Smooth muscle cell of the brain vasculature (primary cell): ENCODE measurements around the gene SLC13A3.

Experiments
- DNase-seq: peaks from one replicate; pipeline ENCODE4 v3.0.0-alpha.2; 2012; ENCODE audit warnings: low read depth, low spot score

The SLC13A3 gene

DNA sequence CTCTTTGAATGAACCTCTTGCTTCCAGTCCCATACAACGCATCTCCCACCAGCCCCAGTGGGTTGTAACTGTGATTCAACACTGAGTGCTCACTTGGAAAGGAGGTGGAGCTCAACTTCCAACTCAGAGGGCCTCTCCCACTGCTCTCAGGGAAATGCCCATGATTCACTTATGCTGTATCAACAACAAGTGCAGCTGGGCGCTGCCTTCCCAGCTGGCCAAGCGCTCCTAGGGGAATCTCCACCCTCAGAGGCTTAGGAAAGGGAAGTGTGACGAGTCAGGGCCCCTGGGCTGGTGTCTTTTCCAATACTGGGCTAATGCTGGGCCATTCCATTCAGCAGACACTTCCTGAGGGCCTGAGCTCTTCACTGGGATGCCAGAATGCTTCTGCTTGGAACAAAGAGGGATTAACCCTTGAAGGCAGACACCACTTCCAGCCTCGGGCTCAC lies 92.7 kb downstream of the SLC13A3 start:
- DNase-seq, result peak; percentile 64

DNA sequence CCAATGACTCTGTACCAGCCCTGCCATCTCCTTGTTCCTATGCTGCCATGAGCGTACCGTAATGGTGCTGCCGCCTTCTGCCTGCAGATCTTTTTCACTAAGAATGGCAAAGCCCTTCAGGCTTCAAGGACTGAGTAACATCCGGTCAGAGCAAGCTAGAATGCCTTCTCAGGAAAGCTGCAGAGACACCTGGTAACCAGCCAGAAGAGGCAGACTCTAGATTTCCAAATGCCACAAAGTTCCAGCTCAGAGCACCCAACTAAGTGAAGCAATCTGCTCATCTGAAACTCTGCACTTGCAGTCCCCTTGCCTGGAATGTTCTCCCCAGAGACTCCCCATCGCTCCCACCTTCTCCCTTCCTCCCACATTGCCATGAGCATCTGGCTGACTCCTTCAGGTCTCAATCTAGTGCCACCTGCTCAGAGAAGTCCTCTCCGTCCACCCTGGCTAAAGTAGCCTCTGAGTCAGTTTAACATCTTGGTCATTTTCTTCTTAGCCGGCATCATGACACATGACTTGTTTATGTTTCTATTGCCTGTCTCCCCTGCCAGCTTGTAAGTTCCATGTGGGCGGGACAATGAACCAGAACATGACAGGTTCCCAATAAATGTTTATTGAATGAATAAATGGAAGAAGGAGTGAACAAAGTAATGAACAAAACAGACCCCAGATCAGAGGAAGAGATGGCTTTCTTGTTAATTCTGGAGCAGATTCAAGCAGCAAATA lies 93.9 kb downstream of the SLC13A3 start:
- no peak for DNase-seq

DNA sequence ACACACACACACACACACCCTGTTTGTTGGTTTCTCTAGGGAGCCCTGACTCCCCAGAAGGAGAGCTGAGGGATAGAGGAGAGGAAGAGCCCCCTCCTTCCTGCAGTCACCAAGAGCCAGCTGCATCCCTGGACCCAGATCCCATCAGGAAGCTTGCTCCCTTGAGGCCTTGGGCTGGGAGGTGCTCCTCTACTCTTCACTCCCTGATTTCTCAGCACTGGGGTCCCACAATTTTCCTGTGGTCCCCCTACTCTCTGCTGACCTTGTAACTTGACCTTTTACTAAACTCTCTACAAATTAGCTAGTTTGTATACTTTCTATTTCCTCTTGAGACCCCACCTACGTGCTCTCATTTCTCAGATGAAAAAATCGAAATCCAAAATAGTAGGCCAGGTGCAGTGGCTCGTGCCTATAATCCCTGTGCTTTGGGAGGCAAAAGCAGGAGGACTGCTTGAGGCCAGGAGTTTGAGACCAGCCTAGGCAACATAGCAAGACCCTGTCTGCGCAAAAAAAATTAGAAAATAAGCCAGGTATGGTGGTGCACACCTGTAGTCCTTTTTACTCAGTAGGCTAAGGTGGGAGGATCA lies 95.8 kb downstream of the SLC13A3 start:
- no peak for DNase-seq

DNA sequence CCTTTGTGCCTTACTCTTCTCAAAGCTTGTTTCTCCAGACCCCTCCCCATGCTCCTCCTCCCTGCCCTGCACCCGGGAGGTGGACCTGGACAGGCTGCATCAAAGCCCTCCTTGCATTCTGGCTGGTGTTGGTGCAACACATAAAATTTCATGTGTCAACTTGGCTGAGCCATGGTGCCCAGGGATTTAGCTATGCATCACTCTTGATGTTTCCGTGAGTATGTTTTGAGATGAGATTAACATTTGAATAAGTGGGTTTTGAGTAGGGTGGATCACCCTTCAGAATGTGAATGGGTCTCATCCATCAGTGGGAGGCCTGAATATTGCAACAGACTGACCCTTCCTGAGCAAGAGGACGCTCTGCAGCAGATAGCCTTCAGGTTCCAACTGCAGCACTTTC lies 96.4 kb downstream of the SLC13A3 start:
- no peak for DNase-seq

DNA sequence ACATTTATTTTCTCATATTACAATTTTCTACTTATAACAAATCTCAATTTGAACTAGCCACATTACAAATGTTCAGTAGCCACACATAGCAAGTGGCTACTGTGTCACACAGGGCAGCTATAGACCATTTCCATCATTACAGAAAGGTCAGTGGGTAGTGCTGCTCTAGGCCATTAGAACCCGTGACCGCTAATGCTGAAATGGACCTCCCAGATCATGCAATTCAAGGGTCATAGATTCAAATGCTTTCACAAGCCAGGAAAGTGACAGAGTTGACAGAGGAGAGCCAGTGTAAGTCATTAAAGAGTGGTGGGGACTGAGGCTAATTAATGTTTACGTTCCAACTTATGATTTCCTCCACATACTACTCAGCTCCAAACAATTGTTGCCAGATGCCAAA lies 97.3 kb downstream of the SLC13A3 start:
- DNase-seq, result no peak

DNA sequence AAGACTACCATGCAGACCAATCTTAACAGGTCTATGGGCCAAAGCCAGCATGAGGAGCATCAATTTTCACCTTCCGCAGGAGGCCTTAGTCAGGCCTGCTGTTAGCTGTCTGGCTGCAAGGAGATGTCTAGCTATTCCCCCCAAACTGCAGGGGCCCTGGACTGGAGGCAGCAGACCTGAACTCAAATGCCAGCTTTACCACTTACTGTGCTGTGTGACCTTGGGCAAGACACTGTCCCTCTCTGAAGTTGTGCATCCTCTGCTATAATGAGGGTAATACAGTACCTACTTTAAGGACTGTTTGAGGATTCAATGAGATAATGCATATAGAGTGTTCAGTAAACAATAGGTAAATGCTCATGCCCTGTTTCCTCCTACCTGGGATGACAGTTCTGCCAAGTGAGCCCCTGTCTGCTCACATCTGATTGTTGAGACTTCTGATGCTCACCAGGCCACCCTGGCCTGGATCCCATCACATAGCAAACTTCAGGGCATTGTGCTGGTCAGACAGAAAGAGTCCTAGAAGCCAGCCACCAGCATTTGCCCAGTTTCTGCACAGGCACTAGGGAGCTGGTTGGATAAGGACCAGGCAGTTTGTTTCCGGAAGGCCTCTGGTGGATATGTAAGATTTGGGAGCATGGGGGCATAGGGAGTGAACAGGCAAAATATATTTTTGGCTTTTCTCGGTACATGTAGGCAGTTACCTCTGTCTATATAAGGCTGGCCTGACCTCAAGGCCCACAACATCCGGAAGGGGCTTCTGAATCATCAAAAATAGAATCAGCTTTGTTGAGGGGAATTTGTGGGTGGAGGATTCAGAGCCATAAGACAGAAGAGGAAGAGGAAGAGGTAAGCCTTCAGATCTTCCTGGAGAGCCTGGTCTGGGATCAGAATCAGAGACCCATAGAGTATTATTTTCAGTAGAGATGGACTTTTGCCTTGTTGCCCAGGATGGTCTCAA lies 98.5 kb downstream of the SLC13A3 start:
- no peak for DNase-seq

DNA sequence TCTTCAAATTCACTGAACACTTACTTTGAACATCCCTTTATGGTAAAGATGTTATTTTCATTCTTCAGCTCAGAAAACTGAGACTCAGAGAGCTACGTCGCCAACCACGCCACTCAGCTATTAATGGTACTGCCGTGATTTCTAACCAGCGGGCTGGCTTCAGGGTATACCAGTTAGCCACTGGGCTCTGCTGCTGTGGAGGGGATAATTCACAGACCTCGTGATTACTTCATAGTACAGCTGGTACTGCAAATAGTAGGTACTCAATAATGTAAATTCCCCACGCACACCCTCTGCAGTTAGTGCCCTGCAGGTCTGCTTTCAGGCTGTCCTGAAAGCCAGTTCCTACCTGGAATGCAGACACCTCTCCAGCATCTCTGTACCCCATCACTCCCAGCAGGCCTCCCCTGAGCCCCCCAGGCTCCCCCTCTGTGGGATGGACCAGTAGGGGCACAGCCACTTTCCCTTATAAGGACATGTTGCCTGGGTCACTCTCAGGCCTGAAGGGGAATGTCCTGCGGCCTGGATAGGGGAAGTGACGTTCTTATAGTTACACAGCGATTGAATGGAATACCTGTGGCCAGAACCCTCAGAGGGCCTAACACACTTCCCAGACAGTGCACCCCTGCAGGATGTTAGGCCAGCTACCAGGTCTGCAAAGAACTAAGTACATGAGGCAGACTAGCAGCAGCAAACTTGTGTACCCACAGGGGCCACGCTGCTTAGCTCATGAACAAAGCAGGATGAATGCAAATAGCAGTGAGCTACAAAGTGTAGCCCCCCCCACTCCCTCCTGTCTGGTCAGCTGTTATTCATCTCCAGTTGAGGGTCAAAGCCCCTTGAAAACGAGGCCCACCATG lies 99.5 kb downstream of the SLC13A3 start:
- no peak for DNase-seq

DNA sequence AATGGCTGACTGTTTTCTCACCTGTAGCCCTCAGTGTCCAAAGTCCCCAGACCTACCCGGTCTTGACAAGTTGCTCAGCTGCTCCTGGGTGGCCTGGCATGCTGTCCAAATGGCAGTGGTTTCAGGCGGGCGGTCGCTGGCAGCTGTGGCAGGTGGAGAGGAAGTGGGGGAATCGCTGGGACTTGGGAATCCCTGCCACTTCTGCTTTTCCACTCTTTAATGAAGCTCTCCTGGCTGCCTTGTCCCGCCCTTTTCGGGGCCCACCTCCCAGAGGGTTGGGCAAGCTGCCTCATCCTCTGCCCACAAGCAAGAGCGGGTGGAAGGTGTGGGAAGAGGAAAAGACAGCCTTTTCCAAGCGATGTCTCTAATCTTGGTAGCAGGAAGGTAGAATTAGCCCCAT lies 100.8 kb downstream of the SLC13A3 start, which contains the start of gene OCSTAMP:
TSS of gene OCSTAMP (minus strand) at position 194 of the 400 bp plus-strand sequence. CDS start at position 100, 94 bp downstream.
- DNase-seq, result no peak

DNA sequence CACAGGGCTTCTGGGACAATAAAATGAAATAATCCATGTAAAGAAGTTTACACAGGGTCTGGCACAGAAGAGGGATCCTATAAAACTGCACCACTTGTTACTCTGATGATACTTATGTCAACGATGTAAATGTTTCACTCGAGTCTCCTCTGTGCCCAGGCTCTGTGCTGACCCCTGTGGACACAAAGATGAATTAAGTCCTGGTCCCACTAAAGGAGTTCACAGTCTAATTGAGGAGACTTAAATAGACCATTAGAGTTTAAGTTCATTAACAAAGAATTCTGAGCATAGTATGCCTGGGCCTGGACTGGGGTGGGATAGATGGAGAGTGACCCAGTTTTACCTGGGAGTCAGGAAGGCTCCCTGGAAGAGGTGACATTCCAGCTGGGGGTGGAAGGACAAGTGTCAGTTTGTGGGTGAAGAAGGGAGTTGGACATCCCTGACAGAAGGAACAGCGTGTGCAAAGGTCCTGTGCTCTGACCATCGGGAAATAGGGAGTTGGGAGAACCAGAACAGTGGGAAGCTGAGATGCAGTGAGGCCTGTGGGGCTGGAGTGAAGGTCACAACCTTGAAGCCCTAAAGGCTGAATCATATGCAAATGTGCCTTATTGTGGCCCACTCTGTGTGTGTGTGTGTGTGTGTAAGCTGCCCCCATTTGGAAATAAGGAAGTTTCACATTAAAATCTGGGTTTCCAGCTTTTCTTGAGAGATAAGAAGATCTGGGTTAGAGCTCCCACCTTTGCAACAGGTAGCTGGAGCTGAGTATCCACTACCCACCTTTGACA lies 101.9 kb downstream of the SLC13A3 start:
- DNase-seq, result no peak

DNA sequence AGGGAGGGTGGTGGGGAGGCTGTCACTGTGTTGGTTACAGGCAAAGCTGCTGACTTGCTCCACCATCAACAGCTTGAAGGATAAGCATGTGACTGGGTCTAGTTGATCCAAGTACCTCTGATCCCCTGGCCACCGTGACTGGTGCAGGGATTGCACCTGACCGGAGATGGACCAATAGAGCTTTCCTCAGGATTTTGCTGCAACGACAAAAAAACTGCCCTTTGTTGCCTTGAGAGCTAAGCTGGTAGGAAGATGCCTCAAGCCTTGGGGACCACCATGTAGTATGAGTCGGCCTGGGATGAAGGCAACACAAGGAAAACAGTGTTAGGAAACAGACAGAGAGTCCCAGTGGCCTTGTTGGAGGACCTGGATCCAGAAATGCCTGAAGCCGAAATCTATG lies 102.6 kb downstream of the SLC13A3 start:
- DNase-seq, result no peak

DNA sequence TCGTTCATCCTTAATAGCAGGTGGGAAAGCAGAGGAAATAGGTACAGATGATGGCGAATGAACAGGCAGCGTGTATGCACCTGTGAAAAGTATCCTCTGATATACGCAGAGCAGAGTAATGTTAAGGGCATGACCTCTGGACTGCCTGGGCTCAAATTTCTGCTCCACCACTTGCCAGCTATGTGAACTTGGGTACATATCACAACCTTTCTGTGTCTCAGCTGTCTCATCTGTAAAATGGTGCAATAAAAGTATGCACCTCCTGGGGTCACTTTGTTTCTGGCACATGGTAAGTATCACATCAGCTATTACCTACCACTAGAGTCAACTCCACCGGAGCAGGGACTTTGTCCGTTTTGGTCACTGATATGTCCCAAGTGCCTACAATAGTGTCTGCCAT lies 103.3 kb downstream of the SLC13A3 start:
- DNase-seq, result no peak

DNA sequence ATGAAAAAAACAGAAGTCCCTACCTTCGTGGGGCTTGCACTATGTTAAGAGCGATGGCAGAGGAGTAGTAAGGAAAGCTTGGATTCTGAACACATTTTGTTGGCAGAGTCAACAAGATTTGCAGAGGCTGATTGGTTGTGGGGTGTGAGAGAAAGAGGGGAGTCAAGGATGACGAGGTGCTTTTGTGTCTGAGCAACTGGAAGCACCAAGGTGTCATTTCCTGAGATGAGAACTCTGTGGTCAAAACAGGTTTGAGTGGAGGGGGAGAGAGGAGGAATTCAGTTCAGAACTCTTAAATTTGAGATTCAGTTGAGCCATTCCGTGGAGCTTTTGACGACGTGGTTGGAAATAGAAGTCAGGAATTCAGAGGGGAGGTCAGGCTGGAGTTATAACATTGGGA lies 104.3 kb downstream of the SLC13A3 start:
- DNase-seq, result no peak

DNA sequence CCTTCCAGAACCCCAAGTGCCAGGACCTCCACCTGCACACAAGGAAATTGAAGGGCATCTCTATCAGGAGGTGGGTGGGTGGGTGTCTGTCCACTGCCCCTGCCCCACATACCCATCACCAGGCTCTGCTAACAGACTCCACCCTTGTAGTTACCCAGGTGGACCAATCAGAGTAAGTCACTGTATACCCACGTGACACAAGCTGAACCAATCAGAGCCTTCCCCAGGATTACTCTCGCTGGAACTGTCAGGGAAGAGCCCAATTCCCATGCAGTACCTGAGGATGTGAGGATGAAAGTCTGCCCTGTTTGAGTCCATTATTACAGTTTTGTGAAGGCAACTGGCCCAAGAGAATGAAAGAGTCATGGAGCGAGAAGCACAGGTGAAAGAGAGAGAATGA lies 105.0 kb downstream of the SLC13A3 start:
- DNase-seq, result no peak

DNA sequence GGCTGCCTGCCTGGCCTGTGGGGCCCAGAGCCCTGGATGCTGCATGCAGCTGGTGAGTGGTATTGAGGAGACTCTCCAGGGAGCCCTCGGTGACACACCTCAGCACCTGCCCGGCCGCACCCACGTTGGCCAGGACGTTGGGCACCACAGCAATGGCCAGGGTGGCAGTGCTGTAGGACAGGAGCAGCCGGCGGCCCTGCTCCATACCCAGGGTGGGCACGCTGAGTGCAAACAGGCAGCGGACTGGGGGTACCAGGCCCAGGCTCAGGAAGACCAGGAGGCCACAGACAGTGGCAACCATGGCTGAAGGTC lies 105.5 kb downstream of the SLC13A3 start:
- no peak for DNase-seq

DNA sequence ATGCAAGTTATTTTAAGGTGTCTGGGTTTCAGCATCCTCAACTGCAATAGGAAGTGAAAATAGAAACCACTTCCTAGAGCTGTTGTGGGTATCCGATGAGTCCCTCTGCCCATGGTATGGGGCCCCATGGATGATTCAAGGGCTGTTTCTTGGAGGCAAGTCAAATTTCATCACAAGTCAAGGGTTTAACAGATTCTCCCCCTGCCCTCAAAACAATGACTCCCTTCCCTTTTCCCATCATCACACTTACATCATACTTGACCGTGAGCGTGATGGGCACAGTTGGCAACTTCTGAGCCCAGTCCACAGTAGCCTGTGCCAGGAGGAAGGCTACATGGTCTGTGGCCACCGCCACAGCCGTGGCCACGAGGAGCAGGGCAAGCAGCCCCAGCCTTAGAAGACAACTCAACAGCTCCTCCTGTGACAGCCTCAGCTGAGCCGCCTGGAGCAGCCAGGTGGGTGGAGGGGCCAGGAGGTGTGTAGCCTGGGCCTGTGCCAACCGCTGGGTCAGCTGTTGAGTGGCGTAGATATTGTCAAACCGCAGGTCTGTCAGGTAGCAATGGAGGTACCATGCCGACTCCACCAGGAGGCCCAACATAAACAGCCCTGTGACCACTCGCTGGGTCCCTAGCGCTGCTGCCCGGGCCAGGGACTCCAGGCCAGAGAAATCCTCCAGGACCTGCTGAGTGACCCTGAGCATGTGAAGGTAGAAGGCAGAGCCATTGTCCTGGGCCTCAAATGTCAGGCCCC lies 106.0 kb downstream of the SLC13A3 start:
- no peak for DNase-seq

DNA sequence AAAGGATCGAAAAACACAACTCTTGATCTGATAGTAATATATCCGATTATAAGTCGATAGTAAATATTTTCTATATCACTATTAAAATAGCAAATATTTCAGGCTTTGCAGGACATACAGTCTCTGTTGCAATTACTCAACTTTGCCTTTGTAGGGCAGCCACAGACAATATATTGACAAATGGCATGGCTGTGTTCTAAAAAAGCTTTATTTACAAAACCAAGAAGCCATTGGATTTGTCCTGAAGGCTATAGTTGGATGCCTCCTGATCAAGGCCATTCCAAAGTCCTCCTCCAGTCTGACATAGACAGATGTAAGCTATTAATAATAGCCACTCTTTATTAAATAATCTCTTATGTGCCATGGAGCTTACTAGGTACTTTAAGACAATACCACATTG lies 106.7 kb downstream of the SLC13A3 start:
- no peak for DNase-seq

DNA sequence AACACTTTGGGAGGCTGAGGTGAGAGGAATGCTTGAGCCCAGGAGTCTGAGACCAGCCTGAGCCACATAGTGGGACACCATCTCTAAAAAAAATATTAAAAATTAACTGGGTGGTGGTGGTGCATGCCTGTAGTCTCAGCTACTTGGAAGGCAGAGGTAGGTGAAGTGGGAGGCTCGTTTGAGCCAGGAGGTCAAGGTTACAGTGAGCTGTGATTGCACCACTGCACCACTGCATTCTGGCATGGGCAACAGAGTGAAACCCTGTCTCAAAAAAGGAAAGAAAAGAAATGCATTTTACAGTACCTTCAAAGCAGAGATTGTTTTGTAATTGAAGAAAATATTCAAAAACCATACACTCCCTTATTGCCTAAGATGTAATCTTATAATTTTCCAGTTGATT lies 107.3 kb downstream of the SLC13A3 start:
- no peak for DNase-seq

DNA sequence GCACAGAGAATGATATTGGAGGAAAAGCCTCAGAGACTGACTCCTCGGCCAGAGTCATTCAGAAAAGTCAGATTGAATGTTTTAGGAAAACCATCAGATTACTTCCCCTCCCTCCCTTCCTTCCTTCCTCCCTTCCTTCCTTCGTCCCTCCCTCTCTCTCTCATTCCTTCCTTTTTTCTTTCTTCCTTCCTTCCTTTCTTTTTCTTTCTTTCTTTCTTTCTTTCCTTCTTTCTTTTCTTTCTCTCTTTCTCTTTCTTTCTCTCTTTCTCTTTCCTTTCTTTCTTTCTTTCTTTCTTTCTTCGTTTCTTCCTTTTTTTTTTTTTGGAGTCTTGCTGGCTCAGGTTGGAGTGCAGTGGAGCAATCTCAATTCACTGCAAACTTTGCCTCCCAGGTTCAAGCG lies 108.2 kb downstream of the SLC13A3 start:
- DNase-seq, result no peak

DNA sequence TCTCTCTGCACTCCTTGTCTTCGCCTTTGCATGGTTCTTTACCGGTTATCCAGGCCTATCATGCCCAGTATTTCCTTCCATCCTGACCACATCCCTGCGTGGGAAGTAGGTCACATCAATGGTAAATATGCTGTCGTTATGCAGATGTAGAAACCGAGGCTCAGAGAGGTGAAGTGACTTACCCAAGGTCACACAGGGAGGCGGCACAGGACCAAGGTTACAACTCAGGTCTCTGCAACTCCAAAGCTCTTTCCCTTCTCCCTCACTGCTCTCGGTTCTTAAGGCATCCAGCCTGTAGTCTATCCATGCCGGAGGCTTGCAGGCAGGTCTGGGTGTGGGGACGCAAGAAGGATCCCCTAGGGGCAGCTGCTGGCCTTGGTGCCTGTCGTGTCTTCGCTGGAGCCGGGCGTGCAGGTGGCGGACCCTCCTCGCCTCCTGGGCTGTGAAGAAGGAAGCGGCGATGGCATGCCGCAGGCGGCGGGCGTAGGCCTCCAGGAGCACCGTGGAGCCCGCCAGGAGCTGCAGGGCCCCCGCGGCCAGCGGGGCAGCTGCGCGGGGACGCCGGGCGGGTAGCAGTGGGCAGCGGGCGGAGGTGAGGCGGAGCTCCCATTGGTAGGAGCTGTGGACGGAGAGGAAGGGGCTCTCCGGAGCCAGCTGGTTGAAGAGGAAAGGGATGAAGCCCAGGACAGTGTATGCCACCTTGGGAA lies 109.9 kb downstream of the SLC13A3 start:
- no peak for DNase-seq
